Measurements from ENCODE around the gene LTBP2. TPM values are rescaled to one million over a fixed set of nuclear protein-coding genes. Genes with fewer than 3 reads are reported as not detected.

Gene LTBP2
- total RNA-seq, 1 experiment from 2014 or later: 1.5 TPM

DNA sequence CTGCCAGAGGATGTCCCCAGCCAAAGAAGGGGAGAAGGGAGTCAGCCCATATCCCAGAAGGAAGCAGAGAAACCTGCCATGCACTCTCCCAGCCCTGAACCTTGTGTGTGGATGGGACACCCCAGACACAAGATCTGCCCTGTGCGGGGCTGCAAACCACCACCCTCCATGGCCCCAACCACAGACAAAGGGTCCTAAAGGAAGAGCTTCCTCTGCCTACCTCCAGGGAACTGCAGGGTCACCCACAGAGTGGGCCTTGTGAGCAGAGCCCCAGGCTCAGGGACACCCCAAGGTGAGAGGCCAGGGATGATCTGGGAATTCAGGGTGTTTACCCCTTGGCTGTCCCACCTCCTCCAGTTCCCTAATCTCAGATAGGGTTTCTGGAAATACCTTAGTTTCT, 62.0 kb downstream of the LTBP2 start:
- no peak overlapping the region for H3K27ac ChIP-seq (ENCODE audit: low read depth, low read length)
- DNase-seq (ENCODE audit: low read depth, low spot score) (no peak), ATAC-seq (no peak)
- no peaks in the 10 kb centered on the region for H4K20me1 ChIP-seq (ENCODE audit: insufficient read depth)
- CTCF ChIA-PET: no interaction called here
- intact Hi-C loops (cut with micrococcal nuclease): no loop called here
- TF ChIP-seq, protein P1, sequence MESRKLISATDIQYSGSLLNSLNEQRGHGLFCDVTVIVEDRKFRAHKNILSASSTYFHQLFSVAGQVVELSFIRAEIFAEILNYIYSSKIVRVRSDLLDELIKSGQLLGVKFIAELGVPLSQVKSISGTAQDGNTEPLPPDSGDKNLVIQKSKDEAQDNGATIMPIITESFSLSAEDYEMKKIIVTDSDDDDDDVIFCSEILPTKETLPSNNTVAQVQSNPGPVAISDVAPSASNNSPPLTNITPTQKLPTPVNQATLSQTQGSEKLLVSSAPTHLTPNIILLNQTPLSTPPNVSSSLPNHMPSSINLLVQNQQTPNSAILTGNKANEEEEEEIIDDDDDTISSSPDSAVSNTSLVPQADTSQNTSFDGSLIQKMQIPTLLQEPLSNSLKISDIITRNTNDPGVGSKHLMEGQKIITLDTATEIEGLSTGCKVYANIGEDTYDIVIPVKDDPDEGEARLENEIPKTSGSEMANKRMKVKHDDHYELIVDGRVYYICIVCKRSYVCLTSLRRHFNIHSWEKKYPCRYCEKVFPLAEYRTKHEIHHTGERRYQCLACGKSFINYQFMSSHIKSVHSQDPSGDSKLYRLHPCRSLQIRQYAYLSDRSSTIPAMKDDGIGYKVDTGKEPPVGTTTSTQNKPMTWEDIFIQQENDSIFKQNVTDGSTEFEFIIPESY (IDR thresholded peaks at IDR 0.05; ENCODE audit: extremely low read depth, insufficient replicate concordance, low read length): no peak
- TF ChIP-seq CBX3 (IDR thresholded peaks at IDR 0.05; ENCODE audit: low read depth) (no peak), TCF7L2 (IDR thresholded peaks at IDR 0.05; ENCODE audit: borderline replicate concordance, extremely low read depth, insufficient read depth, insufficient read length) (no peak), YY1 (IDR thresholded peaks at IDR 0.05; ENCODE audit: extremely low read depth, insufficient replicate concordance, low read depth, low read length) (no peak)
- no peak overlapping the region for H3K4me2 ChIP-seq (ENCODE audit: low read length)
- BruUV-seq (replicated peaks): no TSS peak
- H3K9me3 ChIP-seq (ENCODE audit: control insufficient read depth in 1 of 2, insufficient read depth in 1 of 2, low read depth in 1 of 2, low read length in 2 of 2): no peaks in the 10 kb centered on the region
- H3K4me1 ChIP-seq (ENCODE audit: control insufficient read depth in 1 of 2, insufficient read depth in 2 of 2, low read length in 2 of 2): no peaks in the 10 kb centered on the region
- no peaks in the 10 kb centered on the region for H3K36me3 ChIP-seq (ENCODE audit: control insufficient read depth in 1 of 2, insufficient read depth in 2 of 2, low read length in 2 of 2)
- H3K9ac ChIP-seq (ENCODE audit: low read length): no peak overlapping the region
- no peaks in the 10 kb centered on the region for H3K9me2 ChIP-seq (ENCODE audit: insufficient read depth)
- no peaks in the 10 kb centered on the region for H3K79me2 ChIP-seq (ENCODE audit: insufficient read depth, low read length)
- POLR2A ChIA-PET: no interaction called here
- no peak overlapping the region for H3K4me3 ChIP-seq (replicated peaks in 1 of 2; ENCODE audit: low read depth in 1 of 2, low read length in 2 of 2)
- RAD21 ChIA-PET (ENCODE audit: low non-redundant PET in 1 of 2, low total read pairs in 2 of 2, uncharacterized antibody in 2 of 2, unreplicated experiment in 2 of 2): no interaction called here
- no peak overlapping the region for H2AFZ ChIP-seq (ENCODE audit: low read depth, low read length, poor library complexity, severe bottlenecking)
- H3K27me3 ChIP-seq (ENCODE audit: insufficient read depth, low read length): no peaks in the 10 kb centered on the region

DNA sequence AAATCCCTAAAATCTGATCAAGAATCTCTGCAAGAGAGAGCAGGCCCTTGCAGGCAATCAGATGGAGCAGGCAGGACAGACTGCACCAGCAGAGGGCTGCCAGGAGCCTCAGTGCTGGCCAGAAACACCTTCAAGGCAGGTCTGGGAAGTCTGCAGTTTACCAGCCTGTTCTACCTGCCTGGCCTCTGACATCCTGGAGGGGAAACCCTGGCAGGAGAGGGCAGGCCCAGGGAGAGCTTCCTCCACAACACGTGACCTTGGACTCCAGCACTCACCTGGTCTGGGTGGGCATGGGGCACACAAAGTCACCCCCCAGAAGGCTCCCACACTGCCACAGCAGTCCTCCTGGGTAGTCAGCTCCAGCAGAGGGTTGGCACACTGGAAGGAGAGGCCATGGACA, 62.4 kb downstream of the LTBP2 start:
- H3K27ac ChIP-seq (ENCODE audit: low read depth, low read length): no peak overlapping the region
- no peak overlapping the region for H3K9ac ChIP-seq (ENCODE audit: low read length)
- RAD21 ChIA-PET (ENCODE audit: low non-redundant PET in 1 of 2, low total read pairs in 2 of 2, uncharacterized antibody in 2 of 2, unreplicated experiment in 2 of 2): no interaction called here
- no TSS peak for BruUV-seq (replicated peaks)
- intact Hi-C loops (cut with micrococcal nuclease): no loop called here
- H3K4me2 ChIP-seq (ENCODE audit: low read length): no peak overlapping the region
- H3K9me2 ChIP-seq (ENCODE audit: insufficient read depth): no peaks in the 10 kb centered on the region
- ATAC-seq (peak; percentile 87), DNase-seq (ENCODE audit: low read depth, low spot score) (no peak)
- H3K79me2 ChIP-seq (ENCODE audit: insufficient read depth, low read length): no peaks in the 10 kb centered on the region
- H3K36me3 ChIP-seq (ENCODE audit: control insufficient read depth in 1 of 2, insufficient read depth in 2 of 2, low read length in 2 of 2): no peaks in the 10 kb centered on the region
- no peaks in the 10 kb centered on the region for H3K27me3 ChIP-seq (ENCODE audit: insufficient read depth, low read length)
- TF ChIP-seq, protein P2, sequence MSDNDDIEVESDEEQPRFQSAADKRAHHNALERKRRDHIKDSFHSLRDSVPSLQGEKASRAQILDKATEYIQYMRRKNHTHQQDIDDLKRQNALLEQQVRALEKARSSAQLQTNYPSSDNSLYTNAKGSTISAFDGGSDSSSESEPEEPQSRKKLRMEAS (IDR thresholded peaks at IDR 0.05): no peak
- TF ChIP-seq, protein P3, sequence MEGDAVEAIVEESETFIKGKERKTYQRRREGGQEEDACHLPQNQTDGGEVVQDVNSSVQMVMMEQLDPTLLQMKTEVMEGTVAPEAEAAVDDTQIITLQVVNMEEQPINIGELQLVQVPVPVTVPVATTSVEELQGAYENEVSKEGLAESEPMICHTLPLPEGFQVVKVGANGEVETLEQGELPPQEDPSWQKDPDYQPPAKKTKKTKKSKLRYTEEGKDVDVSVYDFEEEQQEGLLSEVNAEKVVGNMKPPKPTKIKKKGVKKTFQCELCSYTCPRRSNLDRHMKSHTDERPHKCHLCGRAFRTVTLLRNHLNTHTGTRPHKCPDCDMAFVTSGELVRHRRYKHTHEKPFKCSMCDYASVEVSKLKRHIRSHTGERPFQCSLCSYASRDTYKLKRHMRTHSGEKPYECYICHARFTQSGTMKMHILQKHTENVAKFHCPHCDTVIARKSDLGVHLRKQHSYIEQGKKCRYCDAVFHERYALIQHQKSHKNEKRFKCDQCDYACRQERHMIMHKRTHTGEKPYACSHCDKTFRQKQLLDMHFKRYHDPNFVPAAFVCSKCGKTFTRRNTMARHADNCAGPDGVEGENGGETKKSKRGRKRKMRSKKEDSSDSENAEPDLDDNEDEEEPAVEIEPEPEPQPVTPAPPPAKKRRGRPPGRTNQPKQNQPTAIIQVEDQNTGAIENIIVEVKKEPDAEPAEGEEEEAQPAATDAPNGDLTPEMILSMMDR (IDR thresholded peaks at IDR 0.05 in 2 of 3, conservative IDR thresholded peaks at IDR 0.05 in 1 of 3; ENCODE audit: borderline replicate concordance in 1 of 3, insufficient read depth in 1 of 3, low read depth in 2 of 3, low read length in 2 of 3): peak; percentile 23 to 41 (median 25); a peak in 2 of 6 replicates
- peak; percentile 57 for TF ChIP-seq RAD21 (IDR thresholded peaks at IDR 0.05; ENCODE audit: low read depth)
- H4K20me1 ChIP-seq (ENCODE audit: insufficient read depth): no peaks in the 10 kb centered on the region
- H3K4me3 ChIP-seq (replicated peaks in 1 of 2; ENCODE audit: low read depth in 1 of 2, low read length in 2 of 2): no peak overlapping the region
- no peak overlapping the region for H2AFZ ChIP-seq (ENCODE audit: low read depth, low read length, poor library complexity, severe bottlenecking)
- H3K9me3 ChIP-seq (ENCODE audit: control insufficient read depth in 1 of 2, insufficient read depth in 1 of 2, low read depth in 1 of 2, low read length in 2 of 2): no peaks in the 10 kb centered on the region
- no peaks in the 10 kb centered on the region for H3K4me1 ChIP-seq (ENCODE audit: control insufficient read depth in 1 of 2, insufficient read depth in 2 of 2, low read length in 2 of 2)
- CTCF ChIA-PET: no interaction called here
- POLR2A ChIA-PET: no interaction called here
